Suprapubic skin (tissue), 4 donors: ENCODE measurements around the gene RPS6KA5. TPM values are rescaled to one million over a fixed set of nuclear protein-coding genes. Genes with fewer than 3 reads are reported as not detected.
"Not testable (repeated sequence)": the region's sequence is repeated elsewhere in the genome, so short reads cannot be mapped to it uniquely, and the experiment has no call there.

Experiments used
- DNase-seq, 2 donors: peaks; one replicate each; pipeline ENCODE4 v3.0.0-alpha.2; 2019; ENCODE audit warnings: low spot score in 2 of 2
- H3K27ac ChIP-seq: fragments of 200-600 bp; sonication (generic); one replicate; pipeline ENCODE4 v1.5.1; 2019
- H3K27me3 ChIP-seq: fragments of 200-600 bp; sonication (generic); one replicate; pipeline ENCODE4 v1.5.1; 2019
- H3K36me3 ChIP-seq: fragments of 200-600 bp; sonication (generic); one replicate; pipeline ENCODE4 v1.5.1; 2019
- H3K4me1 ChIP-seq: fragments of 200-600 bp; sonication (generic); one replicate; pipeline ENCODE4 v1.5.1; 2019
- H3K4me3 ChIP-seq: fragments of 200-600 bp; sonication (generic); one replicate; pipeline ENCODE4 v1.5.1; 2019; ENCODE audit warnings: mild to moderate bottlenecking
- H3K9me3 ChIP-seq: fragments of 200-600 bp; sonication (generic); one replicate; pipeline ENCODE4 v1.5.1; 2019
- EP300 ChIP-seq: sonication (generic); formaldehyde crosslinking; IDR thresholded peaks from one replicate; pipeline ENCODE4 v1.6.1; 2017; ENCODE audit warnings: antibody characterized with exemption
- POLR2A ChIP-seq, 2 donors: fragments of 450-650 bp; IDR thresholded peaks; one replicate each; pipeline ENCODE4 v1.6.1; 2017; ENCODE audit warnings: antibody characterized with exemption in 2 of 2, mild to moderate bottlenecking in 2 of 2, moderate library complexity in 2 of 2
- POLR2AphosphoS5 ChIP-seq, 3 donors: sonication (generic); formaldehyde crosslinking; IDR thresholded peaks; one replicate each; pipeline ENCODE4 v1.6.1; 2017; ENCODE audit warnings: antibody characterized with exemption in 3 of 3
- WGBS: methylation state at CpG from one replicate; pipeline ENCODE4 v1.1.5; 2018; 5-methylcytosine and 5-hydroxymethylcytosine counted together
- total RNA-seq, 4 donors: library from RNA; depleted of rRNA; stranded (reverse); fragments of >200 nt; gene quantifications; one replicate each; pipeline ENCODE4 v1.1.0, GENCODE V29; 2016
- TF ChIP-seq, protein P1 (sequence below), 2 donors: fragments of 200-600 bp in 1 of 2; fragments of 450-650 bp in 1 of 2; sonication (generic) in 1 of 2; IDR thresholded peaks; one replicate each; pipeline ENCODE4 v1.5.1; 2016 to 2019; ENCODE audit warnings: antibody characterized with exemption in 2 of 2, mild to moderate bottlenecking in 1 of 2, moderate library complexity in 1 of 2

Gene RPS6KA5
- total RNA-seq, 4 donors from 2014 or later, result 6.4 to 14.2 (median 11.2) TPM

GRCh38 chr14:91089958-91090535, 29.6 kb upstream of the RPS6KA5 start:
- TF ChIP-seq EP300 (no peak), POLR2AphosphoS5 (IDR thresholded peaks at IDR 0.05) (no peak), POLR2A (IDR thresholded peaks at IDR 0.05) (no peak)
- TF ChIP-seq, protein P1, sequence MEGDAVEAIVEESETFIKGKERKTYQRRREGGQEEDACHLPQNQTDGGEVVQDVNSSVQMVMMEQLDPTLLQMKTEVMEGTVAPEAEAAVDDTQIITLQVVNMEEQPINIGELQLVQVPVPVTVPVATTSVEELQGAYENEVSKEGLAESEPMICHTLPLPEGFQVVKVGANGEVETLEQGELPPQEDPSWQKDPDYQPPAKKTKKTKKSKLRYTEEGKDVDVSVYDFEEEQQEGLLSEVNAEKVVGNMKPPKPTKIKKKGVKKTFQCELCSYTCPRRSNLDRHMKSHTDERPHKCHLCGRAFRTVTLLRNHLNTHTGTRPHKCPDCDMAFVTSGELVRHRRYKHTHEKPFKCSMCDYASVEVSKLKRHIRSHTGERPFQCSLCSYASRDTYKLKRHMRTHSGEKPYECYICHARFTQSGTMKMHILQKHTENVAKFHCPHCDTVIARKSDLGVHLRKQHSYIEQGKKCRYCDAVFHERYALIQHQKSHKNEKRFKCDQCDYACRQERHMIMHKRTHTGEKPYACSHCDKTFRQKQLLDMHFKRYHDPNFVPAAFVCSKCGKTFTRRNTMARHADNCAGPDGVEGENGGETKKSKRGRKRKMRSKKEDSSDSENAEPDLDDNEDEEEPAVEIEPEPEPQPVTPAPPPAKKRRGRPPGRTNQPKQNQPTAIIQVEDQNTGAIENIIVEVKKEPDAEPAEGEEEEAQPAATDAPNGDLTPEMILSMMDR (IDR thresholded peaks at IDR 0.05), result no peak
- 86% methylated on average over 7 of the region's 7 CpGs for WGBS
- peaks cover 4% of the 10 kb centered on the region for H3K4me1 ChIP-seq
- DNase-seq, result no peak
- H3K27ac ChIP-seq, result no peak overlapping the region
- no peaks in the 10 kb centered on the region for H3K36me3 ChIP-seq
- no peaks in the 10 kb centered on the region for H3K9me3 ChIP-seq
- no peak overlapping the region for H3K4me3 ChIP-seq
- no peaks in the 10 kb centered on the region for H3K27me3 ChIP-seq

GRCh38 chr14:91088585-91089235, 28.3 kb upstream of the RPS6KA5 start:
- WGBS, result 70% methylated on average over 4 of the region's 5 CpGs
- peaks cover 4% of the 10 kb centered on the region for H3K4me1 ChIP-seq
- H3K9me3 ChIP-seq, result no peaks in the 10 kb centered on the region
- H3K27ac ChIP-seq, result no peak overlapping the region
- no peak for DNase-seq
- no peaks in the 10 kb centered on the region for H3K36me3 ChIP-seq
- no peaks in the 10 kb centered on the region for H3K27me3 ChIP-seq
- TF ChIP-seq POLR2A (IDR thresholded peaks at IDR 0.05) (no peak), EP300 (no peak), POLR2AphosphoS5 (IDR thresholded peaks at IDR 0.05) (no peak)
- TF ChIP-seq, protein P1 (IDR thresholded peaks at IDR 0.05), result no peak
- H3K4me3 ChIP-seq, result no peak overlapping the region

DNA sequence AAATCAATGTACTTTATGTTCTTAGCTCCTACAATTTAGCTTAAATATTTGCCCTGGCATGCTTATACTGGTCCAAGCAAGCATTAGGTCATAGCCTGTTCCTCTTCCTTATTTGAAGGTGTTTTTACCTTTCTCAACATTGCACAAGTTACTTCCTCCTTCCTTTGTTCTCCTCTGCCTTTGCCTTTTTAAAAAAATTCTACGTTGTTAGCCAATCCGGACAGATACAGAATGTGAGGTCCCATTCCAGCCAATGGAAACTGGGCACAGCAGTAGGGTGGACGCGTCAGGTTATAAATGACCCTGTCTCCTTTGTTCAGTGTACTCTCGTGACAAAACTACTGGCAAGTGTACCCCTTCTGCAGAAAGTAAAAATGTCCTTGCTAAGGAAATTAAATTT, 27.0 kb upstream of the RPS6KA5 start:
- 46% methylated on average over 5 of the region's 5 CpGs for WGBS
- H3K36me3 ChIP-seq, H3K27me3 ChIP-seq, H3K4me3 ChIP-seq, H3K27ac ChIP-seq, H3K4me1 ChIP-seq, DNase-seq, H3K9me3 ChIP-seq: not testable (repeated sequence)

- no peak overlapping the region for H3K4me3 ChIP-seq
- 65% methylated on average over 2 of the region's 2 CpGs for WGBS
- no peak for TF ChIP-seq EP300
- TF ChIP-seq POLR2A (IDR thresholded peaks at IDR 0.05), result no peak
These were observed 24.1 kb upstream of the RPS6KA5 start for GRCh38 chr14:91084516-91084915.

GRCh38 chr14:91082282-91082681, 21.8 kb upstream of the RPS6KA5 start:
- H3K27me3 ChIP-seq, result no peaks in the 10 kb centered on the region
- no peaks in the 10 kb centered on the region for H3K9me3 ChIP-seq
- no peak overlapping the region for H3K4me3 ChIP-seq
- H3K4me1 ChIP-seq, result no peaks in the 10 kb centered on the region
- DNase-seq, result no peak
- no peak overlapping the region for H3K27ac ChIP-seq
- TF ChIP-seq EP300 (no peak), POLR2A (IDR thresholded peaks at IDR 0.05) (no peak), POLR2AphosphoS5 (IDR thresholded peaks at IDR 0.05) (no peak)
- TF ChIP-seq, protein P1 (IDR thresholded peaks at IDR 0.05), result no peak
- 95% methylated on average over 3 of the region's 3 CpGs for WGBS
- no peaks in the 10 kb centered on the region for H3K36me3 ChIP-seq

More at GRCh38 chr14:91084516-91084915, 24.1 kb upstream of the RPS6KA5 start:
- H3K9me3 ChIP-seq, result no peaks in the 10 kb centered on the region
- H3K27me3 ChIP-seq, result no peaks in the 10 kb centered on the region
- no peaks in the 10 kb centered on the region for H3K36me3 ChIP-seq
- H3K27ac ChIP-seq, result no peak overlapping the region
- H3K4me1 ChIP-seq, result peaks cover 4% of the 10 kb centered on the region
- DNase-seq, result no peak

DNA sequence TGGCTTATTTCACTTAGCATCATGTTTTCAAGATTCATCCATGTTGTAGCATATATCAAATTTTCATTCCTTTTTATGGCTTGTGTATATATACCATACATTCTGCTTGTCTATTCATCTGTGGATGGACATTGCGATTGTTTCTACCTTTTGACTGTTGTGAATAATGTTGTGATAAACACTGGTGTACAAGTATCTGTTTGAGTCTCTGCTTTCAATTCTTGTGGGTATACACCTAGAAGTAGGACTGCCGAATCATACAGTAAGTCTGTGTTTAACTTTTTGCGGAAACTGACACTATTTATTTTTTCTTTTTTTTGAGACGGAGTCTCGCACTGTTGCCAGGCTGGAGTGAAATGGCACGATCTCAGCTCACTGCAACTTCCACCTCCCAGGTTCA, 19.6 kb upstream of the RPS6KA5 start:
- no peaks in the 10 kb centered on the region for H3K36me3 ChIP-seq
- TF ChIP-seq POLR2A (IDR thresholded peaks at IDR 0.05) (no peak), POLR2AphosphoS5 (IDR thresholded peaks at IDR 0.05) (no peak), EP300 (no peak)
- TF ChIP-seq, protein P1 (IDR thresholded peaks at IDR 0.05), result no peak
- no peaks in the 10 kb centered on the region for H3K4me1 ChIP-seq
- H3K9me3 ChIP-seq, result no peaks in the 10 kb centered on the region
- H3K4me3 ChIP-seq, result no peak overlapping the region
- no peak overlapping the region for H3K27ac ChIP-seq
- DNase-seq, result no peak
- H3K27me3 ChIP-seq, result no peaks in the 10 kb centered on the region
- 94% methylated on average over 6 of the region's 6 CpGs for WGBS
